EH (cell line): ENCODE data around the gene CCDC107.

ENCODE experiments used
- DNase-seq: peaks from one replicate; pipeline ENCODE4 v3.0.0-alpha.2; 2015; ENCODE audit warnings: low read depth

CCDC107 gene

GRCh38 chr9:35705372-35705771 lies 47.3 kb downstream of the CCDC107 start:
- no peak for DNase-seq

- DNase-seq = no peak
Measured at GRCh38 chr9:35705836-35706430, 47.8 kb downstream of the CCDC107 start.

- DNase-seq = no peak
Measured at GRCh38 chr9:35706951-35707350, 48.9 kb downstream of the CCDC107 start.

GRCh38 chr9:35708146-35708545 lies 50.1 kb downstream of the CCDC107 start:
- DNase-seq = no peak

GRCh38 chr9:35710818-35711500 lies 52.9 kb downstream of the CCDC107 start:
- no peak for DNase-seq
